SW 1271 (cell line): ENCODE data around the gene HSPA6.
"Not testable (repeated sequence)": the region's sequence is repeated elsewhere in the genome, so short reads cannot be mapped to it uniquely, and the experiment has no call there.

Experiments used
- DNase-seq, 2 experiments: peaks; one replicate each; lab custom pipeline; 2025; lab: John Stamatoyannopoulos, UW

HSPA6 gene

DNA sequence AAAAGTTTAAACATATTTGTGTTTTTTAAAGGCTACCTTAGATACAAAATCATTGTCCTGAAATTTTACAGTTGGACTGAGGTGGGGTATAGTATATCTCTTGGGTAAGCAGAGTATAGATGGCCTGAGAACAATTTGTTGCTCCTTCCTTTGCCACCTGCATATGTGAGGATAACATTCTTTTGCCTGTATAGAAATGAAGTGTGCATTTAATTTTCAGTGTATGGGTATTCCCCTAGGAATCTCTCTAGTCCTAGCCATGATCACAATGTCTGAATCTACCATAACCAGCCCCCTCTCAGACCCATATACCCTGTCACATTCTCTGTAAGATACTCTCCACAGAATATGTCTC is 21.0 kb upstream of the HSPA6 start:
- no peak for DNase-seq

DNA sequence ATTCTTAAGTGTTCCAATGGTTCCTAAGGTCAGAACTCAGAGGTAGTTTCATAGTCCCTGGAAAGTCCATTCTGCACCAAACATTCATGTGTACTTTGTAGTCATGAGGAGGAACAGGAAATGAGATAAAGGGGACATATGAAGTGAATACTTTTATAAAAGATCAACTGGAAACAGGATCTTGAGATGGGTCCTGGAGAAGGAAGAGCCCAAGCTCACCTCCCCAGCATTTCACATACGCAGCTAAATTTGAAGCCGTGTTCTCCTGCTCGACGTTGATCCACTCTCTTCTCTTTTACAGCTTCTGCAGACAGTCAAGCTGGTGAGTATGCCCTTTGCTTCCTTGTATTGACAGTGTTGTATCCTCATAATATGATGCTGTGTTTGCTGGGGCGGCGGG is 18.7 kb upstream of the HSPA6 start:
- no peak for DNase-seq

DNA sequence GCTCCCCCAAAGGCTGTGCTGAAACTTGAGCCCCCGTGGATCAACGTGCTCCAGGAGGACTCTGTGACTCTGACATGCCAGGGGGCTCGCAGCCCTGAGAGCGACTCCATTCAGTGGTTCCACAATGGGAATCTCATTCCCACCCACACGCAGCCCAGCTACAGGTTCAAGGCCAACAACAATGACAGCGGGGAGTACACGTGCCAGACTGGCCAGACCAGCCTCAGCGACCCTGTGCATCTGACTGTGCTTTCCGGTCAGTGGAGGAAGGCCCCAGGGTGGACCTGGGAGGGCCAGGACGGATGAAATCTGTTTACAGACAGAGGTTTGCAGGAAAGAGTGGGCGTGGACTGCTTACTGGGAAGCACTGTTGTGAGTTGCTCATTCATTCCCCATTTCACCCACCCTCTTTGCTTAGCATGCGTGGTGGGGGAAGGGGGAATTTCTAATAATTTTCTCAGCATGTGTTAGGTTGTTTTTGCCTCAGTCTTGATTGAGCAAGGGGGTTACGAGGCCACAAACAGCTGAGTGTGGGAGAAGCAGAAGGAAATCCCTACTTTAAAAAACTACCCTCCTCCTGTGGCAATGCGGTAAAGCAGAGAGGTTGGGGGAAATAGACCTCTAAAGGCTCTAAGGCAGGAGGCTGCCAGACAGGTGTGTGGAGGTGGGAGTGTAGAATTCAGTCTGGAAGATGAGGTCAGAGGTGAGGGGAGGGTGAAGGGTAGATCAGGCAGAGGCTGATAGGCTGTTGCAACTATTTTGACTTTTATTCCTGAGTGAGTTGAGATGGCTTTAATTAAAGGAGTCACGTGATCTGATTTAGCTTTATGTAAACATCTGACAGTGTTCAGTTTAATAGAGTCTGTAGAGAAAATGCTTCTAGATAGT is 17.8 kb upstream of the HSPA6 start:
- DNase-seq, result no peak

DNA sequence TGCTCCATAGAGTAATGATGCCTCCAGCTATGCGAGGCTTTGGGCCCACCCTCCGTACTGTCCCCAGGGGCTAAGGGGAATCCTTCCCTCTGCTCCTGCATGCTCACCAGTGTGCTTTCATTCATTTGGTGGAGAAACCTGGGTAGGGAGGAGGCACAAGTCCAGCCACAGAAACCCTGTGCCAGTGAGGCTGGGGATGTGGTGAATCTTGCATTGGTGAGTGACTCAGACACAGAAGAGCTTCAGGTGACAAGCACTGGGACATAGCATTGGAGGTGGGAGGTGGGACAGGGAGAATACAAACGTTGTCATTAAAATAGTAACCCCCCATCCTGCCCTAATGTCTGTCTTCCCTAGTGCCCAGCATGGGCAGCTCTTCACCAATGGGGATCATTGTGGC is 13.9 kb upstream of the HSPA6 start:
- no peak for DNase-seq

DNA sequence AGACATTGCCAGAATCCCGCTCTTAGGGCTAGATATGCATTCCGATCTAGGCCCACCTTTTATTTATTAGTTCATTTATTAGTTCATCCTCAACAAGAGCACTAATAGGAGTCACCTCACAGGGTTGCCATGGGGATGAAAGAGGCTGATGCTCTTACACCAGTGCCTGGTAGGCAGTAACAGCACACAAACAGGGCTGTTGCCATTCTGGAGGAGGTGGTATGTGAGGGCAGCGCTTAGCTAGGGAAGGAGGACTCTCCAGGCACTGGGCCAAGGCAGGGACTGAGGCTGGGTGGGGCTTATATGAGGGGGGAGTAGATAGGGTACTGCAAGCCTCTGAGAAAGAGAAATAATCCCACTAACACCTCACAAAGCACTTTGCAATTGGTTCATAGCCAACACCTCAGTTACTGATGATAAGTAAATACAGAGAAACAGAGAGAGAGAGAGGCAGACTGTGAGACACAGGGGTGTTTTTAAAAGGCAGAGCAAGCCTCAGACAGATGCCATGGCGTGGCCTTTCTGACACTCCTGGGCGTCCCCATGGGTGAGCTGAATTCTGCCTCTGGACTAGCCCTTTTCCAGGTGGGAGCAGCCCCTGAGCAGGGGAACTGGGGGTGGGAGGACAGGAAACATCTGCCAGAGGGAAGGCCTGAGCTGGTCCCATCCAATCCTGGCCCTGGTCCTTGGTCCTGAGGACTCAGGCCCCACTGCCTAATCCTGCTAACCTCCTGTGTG is 13.2 kb upstream of the HSPA6 start:
- no peak for DNase-seq

DNA sequence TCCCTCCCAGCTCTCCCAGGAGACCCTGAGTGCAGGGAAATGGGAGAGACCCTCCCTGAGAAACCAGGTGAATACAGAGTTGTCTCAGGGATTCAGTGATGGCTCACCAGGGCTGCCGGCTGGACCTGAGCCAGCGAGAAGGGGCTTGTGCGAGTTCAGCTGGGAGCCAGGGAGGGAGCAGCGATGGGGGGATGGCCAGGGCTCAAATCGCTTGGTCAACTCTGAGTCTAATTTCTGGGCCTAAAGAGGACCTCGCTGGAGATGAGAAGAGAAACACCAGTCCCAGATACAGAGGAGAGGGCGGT is 12.6 kb upstream of the HSPA6 start:
- no peak for DNase-seq

DNA sequence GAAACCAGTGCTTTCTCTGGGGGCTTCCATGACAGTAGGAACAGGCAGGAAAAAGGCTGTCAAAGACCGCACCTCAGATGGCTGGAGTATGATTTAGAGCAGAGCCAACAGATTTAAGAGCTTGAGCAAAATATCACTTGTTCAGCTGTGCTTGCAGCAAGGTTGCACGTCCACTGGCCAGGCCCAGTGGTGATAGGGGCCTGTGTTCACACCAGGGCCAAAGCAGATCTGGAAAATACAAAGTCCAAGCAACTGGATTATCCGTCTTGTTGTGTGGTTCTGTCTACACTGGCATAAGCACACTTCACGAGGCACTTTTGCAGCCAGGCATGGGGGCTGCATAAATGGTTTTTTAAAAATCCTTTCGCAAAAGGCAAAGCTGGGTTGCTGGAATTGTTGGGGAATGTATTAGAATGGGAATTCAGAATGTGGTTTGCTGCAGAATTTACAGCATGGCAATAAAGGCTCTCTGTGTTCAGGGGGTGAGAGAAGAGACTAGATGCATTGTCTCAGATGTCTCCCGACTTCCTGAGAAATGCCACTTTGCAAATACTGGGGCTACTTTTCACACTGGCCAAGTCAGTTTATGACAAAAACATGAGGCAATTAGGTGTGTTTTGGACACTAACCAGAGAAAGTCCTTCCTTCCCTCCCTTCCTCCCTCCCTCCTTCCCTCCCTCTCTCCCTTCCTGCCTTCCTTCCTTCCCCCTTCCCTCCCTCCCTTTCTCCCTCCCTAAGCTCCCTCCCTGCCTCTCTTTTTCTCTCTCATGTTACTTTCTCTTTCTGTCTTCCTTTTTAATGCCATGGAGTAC is 11.5 kb upstream of the HSPA6 start:
- DNase-seq, result not testable (repeated sequence)

DNA sequence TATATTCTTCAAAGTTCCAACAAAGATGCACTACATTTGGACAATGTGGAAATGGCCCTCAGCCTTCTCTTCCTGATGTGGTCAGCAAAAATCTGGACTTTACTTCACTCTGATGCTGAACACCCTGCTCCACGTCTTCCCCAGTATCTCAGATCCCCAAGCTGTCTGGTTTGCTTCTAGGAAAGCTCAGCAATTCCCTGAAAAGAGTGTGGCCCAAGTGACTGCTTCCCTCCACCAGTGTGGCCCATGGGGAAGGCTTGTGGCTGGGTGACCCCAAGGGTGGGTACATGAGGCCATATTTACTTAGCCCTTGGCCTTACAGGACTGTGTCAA is 10.9 kb upstream of the HSPA6 start:
- not testable (repeated sequence) for DNase-seq

DNA sequence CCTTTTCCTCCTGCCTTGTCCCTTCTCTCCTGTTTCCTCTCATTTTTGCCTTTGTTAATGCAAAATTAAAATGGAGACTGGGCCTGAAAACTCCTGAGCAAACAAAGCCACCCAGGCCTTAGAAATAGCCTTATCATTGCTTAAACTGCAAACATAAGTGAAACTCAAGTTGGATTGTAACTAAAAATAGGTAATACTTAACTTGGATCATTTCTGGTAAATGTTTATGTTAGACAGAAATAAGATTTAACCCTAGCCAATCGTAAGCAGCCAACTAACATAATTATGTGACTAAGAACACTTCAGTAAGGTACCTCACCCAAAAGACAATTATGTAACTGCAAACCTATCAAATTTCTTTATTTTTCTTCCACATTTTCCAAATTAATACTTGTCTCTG is 10.4 kb upstream of the HSPA6 start:
- not testable (repeated sequence) for DNase-seq

DNA sequence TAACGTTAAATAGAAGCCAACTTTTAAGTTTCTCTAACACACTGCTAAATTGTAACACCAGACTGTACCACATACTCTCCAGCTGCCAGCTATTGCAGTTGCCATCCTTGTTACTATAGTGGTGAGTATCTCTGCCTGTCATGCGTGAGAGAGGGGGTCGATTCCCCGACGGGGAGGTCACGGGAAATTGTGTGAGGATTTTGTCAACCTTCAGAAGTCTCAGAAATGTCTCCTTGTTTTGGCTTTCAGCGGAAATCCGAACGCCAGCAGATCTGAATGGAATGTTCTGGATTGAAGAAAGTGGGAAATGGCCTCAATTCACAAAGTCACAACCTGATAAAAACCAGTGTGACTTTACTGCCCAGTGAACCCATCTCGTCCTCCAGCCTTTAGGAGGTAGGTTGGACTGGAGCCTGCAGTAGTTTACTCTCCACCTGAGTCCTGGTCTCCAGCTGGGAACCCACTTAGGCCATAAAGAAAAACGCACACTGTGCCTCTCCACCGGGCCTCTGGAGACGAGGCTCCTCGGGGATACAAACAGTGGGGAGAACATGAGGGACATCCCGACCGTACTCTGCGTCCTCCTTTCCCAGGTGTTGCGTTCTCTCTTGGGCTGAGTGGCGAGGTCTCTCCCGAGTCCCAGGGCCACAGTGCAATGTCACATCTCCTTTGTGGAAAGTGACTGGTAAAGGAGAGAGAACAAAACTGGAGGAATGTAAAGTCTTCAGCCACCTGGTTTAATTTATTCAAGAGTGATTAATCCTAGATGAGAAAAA is 1.1 kb upstream of the HSPA6 start:
- not testable (repeated sequence) for DNase-seq

DNA sequence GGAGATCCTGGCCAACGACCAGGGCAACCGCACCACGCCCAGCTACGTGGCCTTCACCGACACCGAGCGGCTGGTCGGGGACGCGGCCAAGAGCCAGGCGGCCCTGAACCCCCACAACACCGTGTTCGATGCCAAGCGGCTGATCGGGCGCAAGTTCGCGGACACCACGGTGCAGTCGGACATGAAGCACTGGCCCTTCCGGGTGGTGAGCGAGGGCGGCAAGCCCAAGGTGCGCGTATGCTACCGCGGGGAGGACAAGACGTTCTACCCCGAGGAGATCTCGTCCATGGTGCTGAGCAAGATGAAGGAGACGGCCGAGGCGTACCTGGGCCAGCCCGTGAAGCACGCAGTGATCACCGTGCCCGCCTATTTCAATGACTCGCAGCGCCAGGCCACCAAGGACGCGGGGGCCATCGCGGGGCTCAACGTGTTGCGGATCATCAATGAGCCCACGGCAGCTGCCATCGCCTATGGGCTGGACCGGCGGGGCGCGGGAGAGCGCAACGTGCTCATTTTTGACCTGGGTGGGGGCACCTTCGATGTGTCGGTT is 477 bp downstream of the HSPA6 start:
- DNase-seq, result not testable (repeated sequence)

DNA sequence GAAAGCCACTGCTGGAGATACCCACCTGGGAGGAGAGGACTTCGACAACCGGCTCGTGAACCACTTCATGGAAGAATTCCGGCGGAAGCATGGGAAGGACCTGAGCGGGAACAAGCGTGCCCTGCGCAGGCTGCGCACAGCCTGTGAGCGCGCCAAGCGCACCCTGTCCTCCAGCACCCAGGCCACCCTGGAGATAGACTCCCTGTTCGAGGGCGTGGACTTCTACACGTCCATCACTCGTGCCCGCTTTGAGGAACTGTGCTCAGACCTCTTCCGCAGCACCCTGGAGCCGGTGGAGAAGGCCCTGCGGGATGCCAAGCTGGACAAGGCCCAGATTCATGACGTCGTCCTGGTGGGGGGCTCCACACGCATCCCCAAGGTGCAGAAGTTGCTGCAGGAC is 981 bp downstream of the HSPA6 start:
- not testable (repeated sequence) for DNase-seq

DNA sequence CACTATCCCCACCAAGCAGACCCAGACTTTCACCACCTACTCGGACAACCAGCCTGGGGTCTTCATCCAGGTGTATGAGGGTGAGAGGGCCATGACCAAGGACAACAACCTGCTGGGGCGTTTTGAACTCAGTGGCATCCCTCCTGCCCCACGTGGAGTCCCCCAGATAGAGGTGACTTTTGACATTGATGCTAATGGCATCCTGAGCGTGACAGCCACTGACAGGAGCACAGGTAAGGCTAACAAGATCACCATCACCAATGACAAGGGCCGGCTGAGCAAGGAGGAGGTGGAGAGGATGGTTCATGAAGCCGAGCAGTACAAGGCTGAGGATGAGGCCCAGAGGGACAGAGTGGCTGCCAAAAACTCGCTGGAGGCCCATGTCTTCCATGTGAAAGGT is 1.6 kb downstream of the HSPA6 start:
- not testable (repeated sequence) for DNase-seq

DNA sequence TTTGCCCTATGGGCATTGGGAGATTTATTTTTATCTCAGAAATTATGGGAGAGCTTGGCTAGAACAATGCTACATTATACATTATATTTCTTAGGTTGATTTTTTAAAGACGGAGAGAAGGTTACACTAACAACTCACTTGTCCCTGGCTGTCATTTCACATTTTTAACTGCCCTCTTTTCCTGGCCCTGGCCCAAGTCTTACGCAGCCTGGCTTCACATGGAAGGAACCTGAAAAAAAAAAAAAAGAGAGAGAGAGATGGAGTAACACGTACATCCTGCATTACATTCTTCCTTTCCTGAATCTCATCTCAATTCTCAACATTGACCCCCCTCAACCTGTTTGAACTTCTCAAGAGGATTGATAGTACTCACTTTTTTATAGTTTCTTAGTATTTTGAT is 4.2 kb downstream of the HSPA6 start:
- not testable (repeated sequence) for DNase-seq

DNA sequence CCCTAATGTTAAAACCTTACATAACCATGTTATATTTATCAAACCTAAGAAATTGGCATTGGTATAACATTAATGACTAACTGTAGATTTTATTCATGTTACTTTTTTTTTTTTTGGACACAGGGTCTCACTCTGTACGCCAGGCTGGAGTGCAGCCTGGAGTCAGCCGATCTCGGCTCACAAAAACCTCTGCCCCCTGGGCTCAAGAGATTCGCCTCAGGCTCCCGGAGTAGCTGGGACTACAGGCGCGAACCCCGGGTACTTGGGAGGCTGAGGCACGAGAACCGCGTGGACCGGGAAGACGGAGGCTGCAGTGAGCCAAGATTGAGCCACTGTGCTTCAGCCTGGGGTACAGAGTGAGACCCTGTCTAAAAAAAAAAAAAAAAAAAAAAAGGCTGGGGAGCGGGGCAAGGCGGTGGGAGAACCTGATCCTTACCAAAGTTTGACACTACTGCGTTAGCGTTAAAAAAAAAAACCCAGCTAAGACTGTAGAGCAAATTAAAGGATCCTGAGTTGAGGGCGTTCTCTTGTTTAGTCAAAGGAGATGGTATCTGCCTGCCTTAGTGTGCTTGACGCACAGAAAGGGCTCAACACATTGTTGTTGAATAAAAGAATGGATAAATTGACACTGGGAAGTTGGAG is 5.2 kb downstream of the HSPA6 start:
- DNase-seq, result not testable (repeated sequence)

DNA sequence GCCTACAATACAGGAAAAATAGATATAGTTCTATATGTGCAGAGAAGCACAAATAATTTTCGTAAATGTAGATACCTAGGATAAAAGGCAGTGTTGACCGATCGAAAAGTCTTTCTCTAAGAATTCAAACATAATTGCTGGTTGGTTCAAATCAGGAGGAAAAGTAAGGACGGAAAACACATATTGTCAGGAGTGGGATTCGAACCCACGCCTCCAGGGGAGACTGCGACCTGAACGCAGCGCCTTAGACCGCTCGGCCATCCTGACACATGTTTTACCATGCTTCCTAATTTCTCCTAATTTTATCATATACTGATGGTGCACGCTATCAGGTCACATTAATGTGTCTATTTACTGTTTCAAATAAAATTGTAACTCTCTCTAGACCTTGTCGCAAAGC is 5.8 kb downstream of the HSPA6 start:
- peak; percentile 9 to 42 for DNase-seq

DNA sequence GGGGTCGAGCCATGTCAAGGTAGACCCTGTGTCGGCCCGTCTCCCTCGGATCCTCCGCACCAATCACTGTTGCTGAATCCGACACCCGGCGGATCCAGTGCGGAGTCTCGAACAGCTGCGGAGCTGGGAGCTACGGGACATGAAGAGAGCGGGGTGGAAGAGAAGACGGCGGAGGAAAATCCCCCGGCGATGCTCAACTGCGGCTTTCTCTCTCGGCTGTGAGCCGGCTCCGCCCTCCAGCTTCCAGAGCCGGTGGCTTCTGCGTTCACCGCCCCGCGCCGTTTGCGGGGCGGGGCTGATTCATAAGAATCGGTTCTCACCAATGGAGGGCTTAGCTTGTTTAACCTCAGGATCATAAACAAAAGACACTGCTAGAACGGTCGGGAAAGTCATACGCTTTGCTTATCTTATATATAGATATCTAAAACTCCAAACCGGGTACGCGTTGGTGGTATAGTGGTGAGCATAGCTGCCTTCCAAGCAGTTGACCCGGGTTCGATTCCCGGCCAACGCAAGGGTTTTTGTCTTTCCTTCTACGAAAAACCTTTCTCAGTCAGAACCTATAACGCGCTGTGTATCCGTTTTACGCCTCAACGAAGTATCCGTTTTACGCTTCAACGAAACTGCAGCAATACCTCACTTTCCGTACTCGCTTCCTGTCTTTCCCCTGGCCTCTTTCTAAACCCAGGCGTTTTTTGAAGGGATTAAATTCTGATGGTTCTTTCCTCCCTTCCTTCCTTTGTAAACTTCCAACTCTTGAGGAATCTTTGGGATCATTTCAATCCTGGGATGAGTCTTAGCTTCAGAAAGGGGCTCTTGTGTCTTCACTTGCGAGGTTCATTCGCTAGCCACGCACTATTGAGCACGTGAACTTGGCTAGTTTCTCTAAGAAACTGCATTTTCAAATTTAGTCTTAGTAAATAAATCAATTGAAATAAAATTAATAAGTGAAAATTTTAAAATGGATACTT is 6.6 kb downstream of the HSPA6 start:
- peak; percentile 82 to 85 for DNase-seq

DNA sequence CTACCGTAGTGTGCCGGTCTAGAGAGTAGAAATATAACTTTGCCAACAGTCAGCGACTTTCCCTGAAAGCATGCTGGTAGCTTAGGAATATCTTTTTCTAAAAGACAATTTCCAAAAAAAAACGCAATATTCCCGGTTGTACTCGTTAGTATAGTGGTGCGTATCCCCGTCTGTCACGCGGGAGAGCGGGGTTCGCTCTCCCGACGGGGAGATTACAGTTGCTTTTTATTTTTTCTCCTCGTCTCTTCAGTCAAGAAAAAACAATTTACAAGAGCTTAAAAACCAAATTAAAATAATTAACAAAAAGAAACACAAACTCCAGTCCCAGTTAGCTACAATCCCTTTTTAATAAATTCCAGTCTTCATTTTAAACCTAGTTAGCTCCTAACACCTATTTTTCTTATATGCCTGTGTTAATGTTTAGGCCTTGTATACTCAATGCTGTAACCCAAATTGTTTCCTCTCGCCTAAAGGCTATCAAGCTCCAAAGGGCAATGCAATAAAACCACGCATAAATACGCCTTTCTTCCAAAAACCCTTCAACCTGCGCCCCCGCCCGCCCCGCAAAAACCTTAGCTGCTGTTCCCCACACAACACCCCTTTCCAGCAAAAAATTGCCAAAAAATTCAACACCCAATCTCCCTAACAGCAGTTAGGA is 7.8 kb downstream of the HSPA6 start:
- no peak for DNase-seq
